Measurements from ENCODE around the gene CABP7. TPM values are rescaled to one million over a fixed set of nuclear protein-coding genes. Genes with fewer than 3 reads are reported as not detected.

Gene CABP7
- total and polyA plus RNA-seq, 2 donors (not counting 1 experiment from before 2014, with no cell fraction given) = 0.03 TPM; not detected in 1

DNA sequence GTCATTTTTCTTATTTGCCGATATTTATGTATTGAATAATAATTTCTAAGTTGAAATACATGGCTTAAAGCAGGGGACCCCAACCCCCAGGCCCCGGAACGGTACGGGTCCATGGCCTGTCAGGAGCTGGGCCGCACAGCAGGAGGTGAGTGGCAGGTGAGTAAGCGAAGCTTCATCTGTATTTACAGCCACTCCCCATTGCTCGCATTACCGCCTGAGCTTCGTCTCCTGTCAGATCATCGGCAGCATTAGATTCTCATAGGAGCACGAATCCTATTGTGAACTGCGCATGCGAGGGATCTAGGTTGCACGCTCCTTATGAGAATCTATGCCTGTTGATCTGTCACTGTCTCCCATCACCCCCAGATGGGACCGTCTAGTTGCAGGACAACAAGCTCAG is 42.5 kb downstream of the CABP7 start:
- Mint-ChIP-seq H3K4me1 (peaks cover 16% of the 10 kb centered on the region), H3K9me3 (ENCODE audit: insufficient read depth) (no peaks in the 10 kb centered on the region), H3K4me3 (no peak overlapping the region), H3K27me3 (no peaks in the 10 kb centered on the region), H3K27ac (no peak overlapping the region)
- ATAC-seq (ENCODE audit: low read depth) (no peak), DNase-seq (no peak)
- Histone ChIP-seq H3K9ac (ENCODE audit: low read length) (no peak overlapping the region), H3K4me2 (replicated peaks; ENCODE audit: low read depth, low read length, poor library complexity, severe bottlenecking) (no peak overlapping the region), H4K20me1 (ENCODE audit: control insufficient read depth, insufficient read depth, low read length, poor library complexity, severe bottlenecking) (no peaks in the 10 kb centered on the region), H3K9me3 (ENCODE audit: control extremely low read depth in 1 of 3, control insufficient read depth in 2 of 3, insufficient read depth in 1 of 3, low read length in 2 of 3) (no peaks in the 10 kb centered on the region), H3K4me3 (ENCODE audit: control extremely low read depth in 1 of 5, extremely low read depth in 1 of 5, insufficient read depth in 1 of 5, low read depth in 2 of 5, low read length in 4 of 5) (no peak overlapping the region), H3K36me3 (replicated peaks in 1 of 2; ENCODE audit: control extremely low read depth in 1 of 2, control insufficient read depth in 1 of 2, extremely low read depth in 1 of 2, insufficient read depth in 2 of 2, low read length in 1 of 2) (peaks cover 0 to under 1% of the 10 kb centered on the region in 2 experiments), H3K27me3 (replicated peaks in 1 of 4; ENCODE audit: control extremely low read depth in 1 of 4, control insufficient read depth in 3 of 4, insufficient read depth in 4 of 4, low read length in 3 of 4) (no peaks in the 10 kb centered on the region), H3K79me2 (ENCODE audit: control insufficient read depth, insufficient read depth, low read length) (peaks cover 36% of the 10 kb centered on the region), H3K27ac (ENCODE audit: low read length in 2 of 2) (no peak overlapping the region), H2AFZ (ENCODE audit: insufficient read depth, low read depth, low read length, poor library complexity, severe bottlenecking) (no peak overlapping the region), H3K4me1 (ENCODE audit: control insufficient read depth in 2 of 2, insufficient read depth in 2 of 2, low read length in 2 of 2) (peaks cover 9% of the 10 kb centered on the region in 2 donors)
- TF ChIP-seq EZH2 (IDR thresholded peaks at IDR 0.05; ENCODE audit: borderline replicate concordance, insufficient read depth, low read depth, low read length, poor library complexity, severe bottlenecking) = no peak
- TF ChIP-seq, protein P1, sequence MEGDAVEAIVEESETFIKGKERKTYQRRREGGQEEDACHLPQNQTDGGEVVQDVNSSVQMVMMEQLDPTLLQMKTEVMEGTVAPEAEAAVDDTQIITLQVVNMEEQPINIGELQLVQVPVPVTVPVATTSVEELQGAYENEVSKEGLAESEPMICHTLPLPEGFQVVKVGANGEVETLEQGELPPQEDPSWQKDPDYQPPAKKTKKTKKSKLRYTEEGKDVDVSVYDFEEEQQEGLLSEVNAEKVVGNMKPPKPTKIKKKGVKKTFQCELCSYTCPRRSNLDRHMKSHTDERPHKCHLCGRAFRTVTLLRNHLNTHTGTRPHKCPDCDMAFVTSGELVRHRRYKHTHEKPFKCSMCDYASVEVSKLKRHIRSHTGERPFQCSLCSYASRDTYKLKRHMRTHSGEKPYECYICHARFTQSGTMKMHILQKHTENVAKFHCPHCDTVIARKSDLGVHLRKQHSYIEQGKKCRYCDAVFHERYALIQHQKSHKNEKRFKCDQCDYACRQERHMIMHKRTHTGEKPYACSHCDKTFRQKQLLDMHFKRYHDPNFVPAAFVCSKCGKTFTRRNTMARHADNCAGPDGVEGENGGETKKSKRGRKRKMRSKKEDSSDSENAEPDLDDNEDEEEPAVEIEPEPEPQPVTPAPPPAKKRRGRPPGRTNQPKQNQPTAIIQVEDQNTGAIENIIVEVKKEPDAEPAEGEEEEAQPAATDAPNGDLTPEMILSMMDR (IDR thresholded peaks at IDR 0.05) = no peak
- WGBS (ENCODE audit: insufficient coverage) = 96% methylated on average over 11 of the region's 15 CpGs
- ChIA-PET POLR2A (no interaction called here), CTCF (no interaction called here)
- intact Hi-C loops (cut with micrococcal nuclease) = loop anchor here (10.0 kb wide), 1 partner anchor 877 kb away; the partner anchor contains the start of gene ZNRF3

DNA sequence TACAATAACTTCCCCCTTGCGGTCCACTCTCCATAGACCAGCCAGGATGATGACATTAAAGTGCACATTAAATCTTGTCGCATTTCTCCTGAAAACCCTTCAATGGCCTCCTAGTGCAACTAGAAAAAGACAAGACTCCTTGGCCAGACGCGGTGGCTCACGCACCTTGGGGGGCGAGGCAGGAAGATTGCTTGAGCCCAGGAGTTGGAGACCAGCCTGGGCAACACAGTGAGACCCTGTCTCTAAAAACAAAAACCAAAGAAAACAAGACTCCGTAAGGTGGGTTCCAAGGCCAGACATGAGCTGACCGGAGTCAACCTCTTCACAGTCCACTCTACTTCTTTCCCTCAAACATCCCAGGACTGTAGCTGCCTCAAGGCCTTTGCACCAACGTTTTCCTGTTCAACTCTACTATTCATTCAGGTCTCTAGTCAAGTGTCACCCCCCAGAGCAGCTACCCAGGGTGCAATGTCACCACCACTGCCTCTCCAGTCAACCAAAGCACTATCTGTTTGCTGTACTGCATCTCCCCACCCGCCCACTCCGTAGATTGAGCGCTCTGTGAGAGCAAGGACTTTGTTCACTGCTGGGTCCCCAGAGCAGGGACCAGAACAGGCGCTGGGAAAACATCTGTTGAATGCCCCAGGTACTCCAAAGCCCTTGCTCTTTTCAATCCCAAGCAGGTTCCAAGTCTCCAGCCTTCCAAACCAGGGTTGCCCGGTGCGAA is 46.3 kb downstream of the CABP7 start:
- Mint-ChIP-seq H3K9me3 (ENCODE audit: insufficient read depth) (no peaks in the 10 kb centered on the region), H3K4me3 (peak overlapping the region; percentile 99), H3K27me3 (no peaks in the 10 kb centered on the region), H3K27ac (peak overlapping the region; percentile 95), H3K4me1 (peaks cover 36% of the 10 kb centered on the region)
- ChIA-PET CTCF (interaction anchor here (1.3 kb wide), 1 partner anchor 162 kb away, joined by 3 read pairs; no protein-coding TSS in a partner anchor), POLR2A (interaction anchor here (0.7 kb wide), 1 partner anchor 72 kb away, joined by 3 read pairs; the partner anchor contains the start of gene ASCC2)
- Histone ChIP-seq H3K4me2 (replicated peaks; ENCODE audit: low read depth, low read length, poor library complexity, severe bottlenecking) (peak overlapping the region; percentile 92), H3K4me1 (ENCODE audit: control insufficient read depth in 2 of 2, insufficient read depth in 2 of 2, low read length in 2 of 2) (peaks cover 17 to 20% of the 10 kb centered on the region in 2 donors), H3K4me3 (ENCODE audit: control extremely low read depth in 1 of 5, extremely low read depth in 1 of 5, insufficient read depth in 1 of 5, low read depth in 2 of 5, low read length in 4 of 5) (peak overlapping the region; percentile 73 to 99 (median 87)), H3K9ac (ENCODE audit: low read length) (peak overlapping the region; percentile 77), H4K20me1 (ENCODE audit: control insufficient read depth, insufficient read depth, low read length, poor library complexity, severe bottlenecking) (no peaks in the 10 kb centered on the region), H3K27ac (ENCODE audit: low read length in 2 of 2) (peak overlapping the region; percentile 28 to 80), H2AFZ (ENCODE audit: insufficient read depth, low read depth, low read length, poor library complexity, severe bottlenecking) (peak overlapping the region; percentile 89), H3K27me3 (replicated peaks in 1 of 4; ENCODE audit: control extremely low read depth in 1 of 4, control insufficient read depth in 3 of 4, insufficient read depth in 4 of 4, low read length in 3 of 4) (no peaks in the 10 kb centered on the region), H3K36me3 (replicated peaks in 1 of 2; ENCODE audit: control extremely low read depth in 1 of 2, control insufficient read depth in 1 of 2, extremely low read depth in 1 of 2, insufficient read depth in 2 of 2, low read length in 1 of 2) (peaks cover 2 to 15% of the 10 kb centered on the region in 2 experiments), H3K9me3 (ENCODE audit: control extremely low read depth in 1 of 3, control insufficient read depth in 2 of 3, insufficient read depth in 1 of 3, low read length in 2 of 3) (no peaks in the 10 kb centered on the region), H3K79me2 (ENCODE audit: control insufficient read depth, insufficient read depth, low read length) (peaks cover 43% of the 10 kb centered on the region)
- intact Hi-C loops (cut with micrococcal nuclease) = loop anchor here (5.0 to 10.0 kb wide), 4 partner anchors 379 to 881 kb away; partner anchors contain the start of genes AP1B1, EWSR1, RHBDD3 and ZNRF3
- no peak for TF ChIP-seq EZH2 (IDR thresholded peaks at IDR 0.05; ENCODE audit: borderline replicate concordance, insufficient read depth, low read depth, low read length, poor library complexity, severe bottlenecking)
- TF ChIP-seq, protein P1 (IDR thresholded peaks at IDR 0.05) = no peak
- ATAC-seq (ENCODE audit: low read depth) (no peak), DNase-seq (no peak)
- 61% methylated on average over 14 of the region's 15 CpGs for WGBS (ENCODE audit: insufficient coverage)
